Head of caudate nucleus (tissue), 42 donors: ENCODE data around the gene MTHFD1.

Experiments
- DNase-seq, 42 donors: peaks; one replicate each; pipeline versions ENCODE4 v3.0.0 to v3.0.0-alpha.2; 2020 to 2021; ENCODE audit warnings: mixed read lengths in 7 of 42
- intact Hi-C: fragments of 100-400 bp; cut with DNase I; formaldehyde crosslinking; loops from one replicate; pipeline ENCODE4 v1.15.0; 2022

The MTHFD1 gene

DNA sequence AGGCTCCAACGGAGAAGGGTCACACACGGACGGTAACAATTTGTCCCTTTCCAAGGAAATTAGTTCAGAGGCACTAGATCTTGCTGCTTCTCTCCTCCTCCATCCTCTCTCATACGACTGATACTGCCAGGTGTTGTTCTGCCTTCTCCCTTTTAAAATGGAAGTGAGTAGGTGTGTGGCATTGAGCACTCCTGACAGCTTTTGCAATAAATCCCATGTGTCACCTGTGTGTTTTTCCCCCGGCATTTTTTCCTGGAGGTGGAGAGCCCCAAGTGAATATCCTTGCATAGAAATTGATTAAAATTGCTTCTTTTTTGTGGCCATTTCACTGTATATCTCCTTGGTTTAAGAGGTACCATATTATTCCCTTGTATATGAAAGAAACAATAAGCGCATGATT lies 51.0 kb downstream of the MTHFD1 start:
- intact Hi-C loops = no loop called here
- DNase-seq = peak in 29 of 42 donors; percentile 5 to 85 (median 49)

DNA sequence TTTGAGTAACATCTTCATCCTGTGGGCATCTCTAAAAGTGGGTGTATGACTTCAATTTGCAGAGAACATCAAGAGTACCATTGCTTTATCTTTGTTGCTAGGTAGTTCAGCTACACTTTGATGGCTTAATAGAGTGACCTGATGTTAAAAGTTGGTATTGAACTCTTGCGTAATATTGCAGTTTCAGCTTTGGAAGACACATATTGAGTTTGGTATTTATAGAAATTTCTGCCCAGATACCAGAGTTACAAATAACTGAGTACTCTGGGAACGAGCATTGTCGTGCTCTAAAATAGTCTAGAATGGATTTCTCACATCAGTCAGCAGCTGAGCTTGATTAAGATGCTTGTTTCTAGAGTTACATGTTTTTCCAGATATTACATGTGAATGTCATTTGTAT lies 52.3 kb downstream of the MTHFD1 start:
- intact Hi-C loops = no loop called here
- no peak for DNase-seq

GRCh38 chr14:64442300-64442988 lies 54.3 kb downstream of the MTHFD1 start:
- DNase-seq = no peak
- intact Hi-C loops = no loop called here

DNA sequence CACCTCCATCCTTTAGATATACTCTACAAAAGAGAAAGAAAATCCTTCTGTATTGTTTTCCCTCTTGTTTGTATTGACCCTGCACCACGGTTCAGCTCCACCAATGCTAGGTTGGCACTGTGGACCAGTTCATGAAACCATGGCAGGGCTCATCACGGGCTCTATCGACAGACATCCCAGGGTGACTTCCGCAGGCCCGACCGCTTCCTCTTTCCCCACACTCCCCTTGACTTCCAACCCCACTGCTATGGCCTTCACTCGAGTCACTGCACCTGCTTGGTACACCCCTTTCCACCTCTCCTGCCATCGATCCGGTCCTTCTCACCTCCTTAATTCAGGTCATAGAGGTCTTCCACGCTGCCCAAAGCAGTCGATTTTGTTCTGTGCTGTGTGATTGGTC lies 56.0 kb downstream of the MTHFD1 start:
- no peak for DNase-seq
- intact Hi-C loops = no loop called here

- intact Hi-C loops = no loop called here
- peak in 1 of 42 donors; percentile 9 for DNase-seq
These were observed 57.1 kb downstream of the MTHFD1 start for GRCh38 chr14:64444984-64445845.

GRCh38 chr14:64447876-64448670 lies 59.9 kb downstream of the MTHFD1 start:
- DNase-seq = no peak
- intact Hi-C loops = no loop called here

GRCh38 chr14:64450255-64450654 lies 62.1 kb downstream of the MTHFD1 start:
- no peak for DNase-seq
- intact Hi-C loops = no loop called here

DNA sequence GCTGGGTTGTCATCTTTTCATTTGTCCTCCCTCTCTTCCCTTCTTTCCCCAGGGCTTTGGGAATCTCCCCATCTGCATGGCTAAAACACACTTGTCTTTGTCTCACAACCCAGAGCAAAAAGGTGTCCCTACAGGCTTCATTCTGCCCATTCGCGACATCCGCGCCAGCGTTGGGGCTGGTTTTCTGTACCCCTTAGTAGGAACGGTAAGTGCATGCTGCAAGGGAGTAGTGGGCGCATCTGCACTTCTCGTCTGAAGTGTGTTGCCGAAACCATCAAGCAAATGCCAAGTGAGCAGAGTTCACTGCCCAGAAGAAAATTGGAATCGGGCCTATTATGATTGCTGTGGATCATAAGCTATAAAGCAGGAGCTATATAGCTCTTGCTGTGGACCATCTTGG lies 66.5 kb downstream of the MTHFD1 start:
- intact Hi-C loops = no loop called here
- DNase-seq = no peak

DNA sequence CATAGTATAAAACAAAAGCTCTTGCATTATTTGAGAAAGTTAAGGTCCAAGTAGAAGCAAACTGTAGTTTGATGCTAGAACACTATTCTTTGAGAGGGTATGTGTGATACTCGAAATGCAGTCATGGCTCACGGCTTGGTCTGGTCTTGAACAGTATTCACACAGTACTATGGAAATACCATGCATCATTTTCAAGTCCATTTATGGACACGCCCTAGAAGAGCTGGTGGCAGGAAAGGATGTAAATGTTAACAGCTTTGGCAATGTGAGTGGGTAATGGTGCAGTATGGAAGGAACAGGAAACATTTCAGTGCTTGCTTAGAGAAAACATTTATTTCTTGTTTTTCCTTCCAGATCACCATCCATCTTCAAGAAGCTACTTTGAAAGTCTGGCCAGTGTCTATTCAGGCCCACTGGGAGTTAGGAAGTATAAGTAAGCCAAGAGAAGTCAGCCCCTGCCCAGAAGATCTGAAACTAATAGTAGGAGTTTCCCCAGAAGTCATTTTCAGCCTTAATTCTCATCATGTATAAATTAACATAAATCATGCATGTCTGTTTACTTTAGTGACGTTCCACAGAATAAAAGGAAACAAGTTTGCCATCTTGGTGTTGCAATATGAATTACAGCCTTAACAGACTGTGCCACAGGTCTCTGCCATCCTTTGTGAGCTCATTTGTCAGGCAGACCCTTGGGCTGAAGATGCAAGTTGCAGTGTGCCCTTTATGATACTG lies 71.4 kb downstream of the MTHFD1 start:
- intact Hi-C loops = no loop called here
- no peak for DNase-seq

DNA sequence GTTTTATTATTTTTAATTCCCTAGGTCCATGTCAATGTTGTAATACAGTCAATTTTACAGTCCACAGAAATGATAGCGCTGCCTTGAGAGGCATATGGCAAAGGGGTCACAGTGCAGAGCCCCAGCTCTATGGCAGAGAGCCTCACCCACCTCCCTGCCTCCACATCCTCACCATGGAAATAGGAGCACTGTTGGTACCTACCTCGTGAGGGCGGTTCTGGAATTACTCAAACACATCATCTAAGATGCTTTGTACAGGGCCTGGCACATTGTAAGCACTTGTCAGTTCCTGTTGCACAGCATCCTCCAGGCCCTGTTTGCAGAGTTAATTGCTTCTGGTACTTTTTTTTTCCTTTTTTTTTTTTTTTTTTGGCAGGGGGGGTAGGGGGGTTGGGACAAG lies 73.1 kb downstream of the MTHFD1 start:
- DNase-seq = peak in 32 of 42 donors; percentile 15 to 86 (median 52)
- intact Hi-C loops = no loop called here

DNA sequence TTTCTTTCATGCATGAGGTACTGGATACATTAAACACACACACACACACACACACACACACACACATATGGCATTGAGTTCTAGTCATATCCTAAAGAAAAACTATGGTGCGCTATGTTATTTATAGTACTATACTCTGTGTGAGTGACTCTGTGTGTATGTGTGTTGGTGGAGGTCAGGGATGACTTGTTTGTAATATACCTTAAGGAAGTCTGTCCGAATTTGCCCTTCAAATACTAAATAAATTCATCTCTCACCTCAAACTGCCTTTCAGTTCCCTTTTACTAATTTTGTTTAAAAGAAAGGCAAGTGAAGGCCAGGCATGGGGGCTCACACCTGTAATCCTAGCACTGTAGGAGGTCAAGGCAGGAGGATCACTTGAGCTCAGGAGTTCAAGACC lies 75.0 kb downstream of the MTHFD1 start:
- intact Hi-C loops = no loop called here
- no peak for DNase-seq

GRCh38 chr14:64463873-64464272 lies 75.7 kb downstream of the MTHFD1 start:
- no peak for DNase-seq
- intact Hi-C loops = no loop called here

- peak in 7 of 42 donors; percentile 17 to 42 (median 29) for DNase-seq
- intact Hi-C loops = no loop called here
These were observed 76.5 kb downstream of the MTHFD1 start for GRCh38 chr14:64464651-64465050.

DNA sequence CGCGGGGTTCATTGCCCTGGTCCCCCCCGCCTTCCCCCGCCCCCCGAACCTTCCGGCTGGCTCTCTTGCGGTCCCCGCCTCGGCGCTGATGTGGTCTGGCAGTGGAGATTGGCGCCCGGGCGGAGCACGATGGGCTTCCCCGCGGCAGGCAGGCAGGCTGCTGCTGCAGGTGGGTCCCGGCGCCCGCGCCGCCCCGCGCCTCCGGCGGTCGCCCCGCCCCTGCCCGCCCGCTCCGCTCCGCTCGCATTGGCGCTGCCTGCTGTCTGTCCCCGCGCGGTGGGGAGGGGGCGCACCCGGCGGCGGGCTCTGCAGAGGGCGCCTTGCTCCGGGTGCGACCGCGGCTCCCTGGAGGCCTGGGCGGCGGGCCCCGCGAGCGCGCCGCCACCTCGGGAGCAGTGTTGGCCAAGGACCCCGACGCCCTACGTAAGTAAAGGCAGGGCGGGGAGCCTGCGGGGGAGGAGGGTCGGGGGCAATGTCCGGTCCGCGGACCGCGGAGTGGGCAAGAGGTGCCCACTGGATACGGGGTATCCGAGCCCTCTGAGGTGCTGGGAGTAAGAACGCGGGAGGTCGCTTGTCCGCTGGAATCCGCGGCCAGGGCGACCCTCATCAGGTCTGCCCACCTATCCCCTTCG lies 77.2 kb downstream of the MTHFD1 start, which contains the start of gene AKAP5:
Gene AKAP5 (plus strand): TSS at position 309 of the 632 bp plus-strand sequence. CDS start 2,896 bp downstream, outside the sequence.
- DNase-seq = peak; percentile 40 to 93 (median 84)
- intact Hi-C loops = no loop called here

GRCh38 chr14:64465831-64466554 lies 77.8 kb downstream of the MTHFD1 start:
- DNase-seq = peak in 35 of 42 donors; percentile 10 to 76 (median 40)
- intact Hi-C loops = loop anchor here (2.0 kb wide), 1 partner anchor 39 kb away; the partner anchor contains the start of gene ZBTB1

GRCh38 chr14:64467101-64467500 lies 78.9 kb downstream of the MTHFD1 start:
- DNase-seq = no peak
- intact Hi-C loops = loop anchor here (2.0 kb wide), 1 partner anchor 38 kb away; the partner anchor contains the start of gene ZBTB1

GRCh38 chr14:64467566-64467965 lies 79.4 kb downstream of the MTHFD1 start:
- no peak for DNase-seq
- intact Hi-C loops = loop anchor here (2.0 kb wide), 1 partner anchor 37 kb away; the partner anchor contains the start of gene ZBTB1
